MV-4-11 (cell line): ENCODE data around the gene UROC1.
A peak's percentile ranks its signal among the peaks of the same experiment; 100 is the strongest.

Experiments
- DNase-seq: peaks from one replicate; lab custom pipeline; 2025; lab: John Stamatoyannopoulos, UW

UROC1 gene

DNA sequence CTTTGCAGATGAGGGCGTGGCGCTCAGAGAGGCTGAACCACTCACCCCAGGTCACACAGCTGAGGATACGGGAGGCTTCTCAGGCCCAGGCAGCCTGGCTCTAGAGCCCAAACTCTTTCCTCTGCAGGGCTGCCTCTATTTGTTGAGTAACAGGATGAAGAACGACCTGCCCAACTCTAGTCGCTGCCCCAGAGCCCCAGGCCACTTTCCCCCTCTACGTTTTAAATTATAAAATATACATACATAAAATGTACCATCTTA is 22.7 kb downstream of the UROC1 start:
- no peak for DNase-seq

DNA sequence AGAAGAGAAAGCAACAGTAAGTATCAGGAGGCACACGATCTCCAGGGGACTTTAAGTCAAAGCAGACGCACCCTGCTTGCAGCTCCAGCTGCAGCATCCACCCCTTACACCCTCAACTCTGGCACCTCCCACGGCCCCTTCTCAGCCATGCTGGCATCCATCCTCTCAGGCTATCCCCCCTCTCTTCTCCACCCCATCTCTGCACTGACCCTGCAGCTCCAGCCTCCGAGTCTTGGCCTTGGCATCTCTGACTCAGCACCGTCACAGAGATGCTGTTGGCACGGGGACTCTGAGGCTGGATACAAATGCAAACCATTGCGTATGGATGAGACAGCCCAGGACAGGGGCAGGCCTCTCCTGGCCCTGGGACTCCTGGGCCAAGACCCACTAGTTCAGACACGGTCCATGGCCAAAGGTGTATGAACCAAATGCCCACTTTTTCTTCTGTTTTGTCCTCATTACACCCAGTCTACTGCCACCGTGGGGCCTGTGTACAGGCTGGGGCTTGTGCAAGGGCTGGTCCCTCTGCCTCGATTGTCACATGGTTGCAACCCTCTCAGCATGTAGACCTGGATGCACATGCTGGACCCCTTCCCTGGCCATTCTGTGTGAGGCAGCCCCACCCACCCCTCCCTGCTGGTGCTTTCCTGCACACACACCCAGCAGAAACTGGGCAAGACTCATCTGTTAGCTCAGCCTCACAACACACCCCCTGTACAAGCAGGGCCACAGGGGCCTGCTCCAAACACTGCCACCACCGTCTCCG is 23.2 kb downstream of the UROC1 start:
- DNase-seq = no peak

DNA sequence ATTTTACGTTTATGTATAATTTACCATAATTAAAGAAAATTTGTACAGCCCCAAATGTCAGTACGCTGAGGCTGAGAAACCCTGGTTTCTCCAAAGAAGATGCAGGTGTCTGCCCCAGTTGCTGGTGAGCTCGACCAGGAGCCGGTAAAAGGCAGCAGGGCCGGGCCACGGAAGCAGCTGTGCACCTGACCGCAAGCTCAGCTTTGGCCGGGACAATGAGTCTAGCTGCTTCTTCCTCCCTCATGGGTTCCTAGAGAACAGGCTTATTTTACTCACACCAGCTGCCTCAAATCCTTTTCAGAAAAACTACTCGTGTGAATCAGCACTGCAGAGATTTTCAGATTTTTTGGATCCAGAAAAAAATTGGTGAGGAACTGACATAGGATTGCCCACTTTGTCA is 23.8 kb downstream of the UROC1 start:
- DNase-seq = no peak

DNA sequence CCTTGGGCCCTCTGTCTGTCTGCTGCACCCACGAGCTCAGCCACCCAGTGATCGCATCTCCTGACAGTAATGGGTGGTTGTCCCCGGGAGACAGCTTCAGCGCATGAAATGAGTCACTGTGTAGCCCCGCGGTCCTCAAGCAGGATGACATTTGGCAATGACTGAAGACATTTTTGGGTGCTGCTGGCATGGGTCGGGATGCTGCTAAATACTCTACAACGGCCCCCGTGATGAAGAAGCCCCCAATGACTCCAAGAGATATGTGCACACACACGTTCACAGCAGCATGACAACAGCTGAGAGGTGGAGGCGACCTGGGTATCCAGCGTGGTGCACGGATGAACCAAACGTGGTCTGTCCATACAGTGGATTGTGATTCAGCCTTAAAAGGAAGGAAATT is 24.5 kb downstream of the UROC1 start:
- DNase-seq = no peak

DNA sequence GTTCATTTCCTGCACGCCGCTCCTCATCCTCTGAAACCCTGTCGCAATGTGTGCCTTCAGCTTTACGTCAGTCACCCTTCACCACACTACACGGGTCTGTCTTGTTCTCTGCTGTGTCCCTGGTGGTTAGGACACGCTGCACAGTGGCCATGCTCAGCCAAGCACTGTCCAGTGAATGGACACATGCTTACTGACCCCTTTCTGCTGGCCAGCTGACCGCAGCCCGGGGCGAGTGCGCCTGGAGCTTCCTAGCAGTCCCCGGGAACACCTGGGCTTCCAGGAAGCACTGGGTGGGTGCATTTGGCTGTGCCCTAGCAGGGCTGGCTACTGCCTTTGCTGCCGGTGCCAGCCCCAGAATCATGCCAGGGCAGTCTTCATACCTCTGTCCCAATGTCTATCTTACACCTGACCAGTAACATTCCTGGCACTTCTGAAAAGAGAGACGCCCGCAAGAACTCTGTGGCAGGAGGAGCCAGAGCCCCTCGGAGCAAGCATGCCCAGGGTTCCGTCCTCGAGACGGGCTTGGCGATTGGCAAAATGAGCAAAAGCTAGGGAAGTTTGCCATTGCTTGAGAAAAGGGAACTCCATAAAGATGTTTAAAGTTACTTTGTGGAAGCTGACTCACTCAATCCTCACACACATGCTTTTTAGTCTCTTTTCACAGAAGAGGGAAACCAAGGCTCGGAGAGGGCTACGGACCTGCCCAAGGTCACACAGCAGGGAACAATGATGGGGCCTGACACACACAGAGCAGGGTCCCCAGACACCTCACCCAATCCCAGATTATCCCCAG is 26.2 kb downstream of the UROC1 start:
- peak; percentile 21 for DNase-seq

DNA sequence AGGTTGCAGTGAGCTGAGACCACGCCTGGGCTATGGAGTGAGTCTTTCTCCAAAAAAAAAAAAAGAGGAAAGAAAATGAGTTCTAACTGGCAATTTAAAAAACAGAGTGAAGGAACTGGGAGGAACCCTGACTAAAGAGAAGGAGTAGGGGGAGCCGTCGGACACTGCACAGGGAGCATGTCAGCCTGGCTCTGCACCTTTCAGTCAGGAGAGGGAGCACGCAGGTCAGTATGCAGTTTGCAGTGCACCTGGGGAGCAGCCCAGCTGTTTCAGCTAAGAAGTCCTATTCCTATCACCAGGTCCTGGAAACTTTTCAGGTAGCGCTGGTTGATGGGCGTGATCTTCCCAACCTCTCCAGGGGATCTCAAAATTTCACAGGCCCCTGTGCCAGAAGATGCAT is 27.0 kb downstream of the UROC1 start:
- DNase-seq = no peak

DNA sequence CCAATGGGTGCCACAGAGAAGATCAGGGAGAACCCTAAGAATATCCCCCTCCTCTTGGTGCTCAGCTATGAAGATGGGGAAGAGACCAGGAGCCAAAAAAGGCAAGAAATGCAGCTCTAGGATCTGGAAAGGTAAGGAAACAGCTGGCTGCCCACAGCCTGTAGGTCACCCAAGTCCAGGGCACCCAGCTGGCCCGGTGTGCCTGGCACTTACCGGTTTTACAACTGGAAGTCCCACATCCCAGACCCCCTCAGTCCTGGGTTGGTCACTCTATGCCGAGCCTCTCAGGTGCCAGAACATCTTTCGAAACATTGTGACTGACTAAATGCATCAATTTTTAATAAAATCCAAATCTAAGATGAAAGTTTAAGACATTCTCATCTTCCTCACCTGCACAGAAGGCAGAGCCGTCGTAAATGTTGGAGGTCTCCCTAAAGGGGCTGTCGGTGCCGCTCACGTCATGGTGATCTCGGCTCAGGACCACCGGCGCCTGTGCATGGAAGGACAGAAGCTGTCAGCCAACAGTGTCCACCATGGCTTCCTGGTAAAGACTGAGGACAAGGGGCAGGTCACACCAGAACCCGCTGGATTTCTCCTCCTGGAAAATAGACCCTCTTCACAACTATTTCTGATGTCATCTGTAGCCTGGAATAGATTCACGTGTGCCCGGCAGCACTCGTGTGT is 28.5 kb downstream of the UROC1 start:
- no peak for DNase-seq

DNA sequence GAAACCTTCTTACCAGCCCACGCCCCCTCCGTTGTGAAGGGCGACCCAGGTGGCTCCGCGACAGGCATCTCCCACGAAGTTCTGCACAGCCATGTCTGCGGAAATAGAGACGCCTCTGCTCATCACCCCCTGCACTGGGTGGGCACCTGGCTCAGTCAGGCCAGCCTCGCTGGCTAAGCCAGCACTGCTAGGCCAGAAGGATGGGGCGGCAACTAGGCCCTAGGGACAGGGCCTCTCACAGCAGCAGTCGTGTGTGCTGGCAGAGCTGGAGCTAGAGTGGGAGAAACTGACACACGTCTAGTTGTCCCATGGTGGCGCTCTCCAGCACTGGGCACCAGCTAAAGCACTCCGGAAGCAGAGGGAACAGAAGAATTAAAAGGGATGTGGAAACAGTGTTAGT is 29.4 kb downstream of the UROC1 start:
- DNase-seq = peak; percentile 35

DNA sequence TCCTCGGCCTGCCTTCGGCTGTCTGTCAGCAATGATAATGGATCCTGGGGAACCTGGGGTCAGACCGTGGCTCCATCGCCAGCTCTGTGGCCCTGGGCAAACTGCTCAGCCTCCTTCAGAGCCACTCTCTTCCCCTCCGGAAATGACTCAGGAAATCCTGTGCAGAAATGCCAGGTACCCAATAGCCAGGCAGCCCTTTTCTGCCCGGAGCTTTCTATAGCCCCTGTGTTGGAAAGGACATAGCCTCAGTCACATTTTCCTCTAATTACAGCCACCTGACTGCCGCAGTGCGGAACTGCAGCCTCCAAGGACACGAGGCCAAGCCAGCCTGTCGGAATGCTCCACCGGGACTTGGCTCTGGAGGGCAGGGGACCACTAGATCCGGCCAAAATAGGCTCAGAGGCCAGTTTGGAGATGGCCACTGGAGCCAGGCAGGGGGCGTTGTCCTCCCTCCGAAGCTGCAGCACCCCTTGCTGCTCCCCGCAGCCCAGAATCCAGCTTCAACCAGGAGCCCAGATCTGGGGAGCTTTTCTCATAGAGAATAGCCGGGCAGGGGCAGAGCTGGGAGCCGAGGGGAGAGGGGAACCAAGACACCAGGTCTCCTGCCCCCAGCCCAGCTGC is 30.3 kb downstream of the UROC1 start:
- peak; percentile 37 for DNase-seq

DNA sequence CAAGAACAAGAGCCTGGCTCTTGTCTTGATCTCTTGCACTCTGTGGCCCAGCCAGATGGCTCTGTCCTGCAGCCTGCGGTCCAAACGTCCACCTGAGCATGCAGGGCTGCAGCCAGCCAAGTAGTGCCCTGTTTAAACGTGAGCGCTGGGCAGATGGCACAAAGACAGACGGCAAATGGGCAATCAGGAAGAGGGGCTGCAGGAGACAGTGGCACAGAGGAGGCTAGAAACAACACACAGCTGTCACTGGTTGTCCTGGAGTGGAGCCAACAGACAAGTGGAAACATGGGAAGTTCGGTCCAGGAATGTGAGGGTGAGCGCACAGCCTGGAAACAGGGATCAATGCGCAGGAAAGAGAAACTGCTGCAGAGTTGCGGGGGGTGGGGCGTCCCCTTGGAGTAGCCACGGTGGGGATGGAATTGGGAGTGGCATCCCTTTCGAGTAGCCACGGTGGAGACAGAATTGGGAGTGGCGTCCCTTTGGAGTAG is 31.2 kb downstream of the UROC1 start:
- no peak for DNase-seq

DNA sequence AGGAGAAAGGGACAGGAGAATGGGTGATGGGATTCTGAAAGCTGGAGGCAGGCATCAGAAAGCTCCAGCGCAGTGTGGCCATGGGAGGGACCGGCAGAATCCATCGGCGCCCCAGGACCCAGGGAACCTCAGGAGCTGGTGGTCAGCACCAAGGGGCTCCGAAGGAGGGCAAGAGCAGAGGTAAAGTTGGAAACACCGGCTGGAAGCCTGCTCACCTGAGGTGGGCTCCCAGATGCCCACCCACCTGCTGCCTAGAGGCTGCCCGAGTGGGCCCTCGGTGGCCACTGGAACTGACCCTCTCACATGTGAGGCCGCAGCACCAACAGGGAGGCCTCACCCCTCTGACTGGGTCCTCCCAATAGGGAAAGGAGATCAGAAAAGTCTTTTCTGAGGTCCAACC is 31.6 kb downstream of the UROC1 start:
- no peak for DNase-seq

DNA sequence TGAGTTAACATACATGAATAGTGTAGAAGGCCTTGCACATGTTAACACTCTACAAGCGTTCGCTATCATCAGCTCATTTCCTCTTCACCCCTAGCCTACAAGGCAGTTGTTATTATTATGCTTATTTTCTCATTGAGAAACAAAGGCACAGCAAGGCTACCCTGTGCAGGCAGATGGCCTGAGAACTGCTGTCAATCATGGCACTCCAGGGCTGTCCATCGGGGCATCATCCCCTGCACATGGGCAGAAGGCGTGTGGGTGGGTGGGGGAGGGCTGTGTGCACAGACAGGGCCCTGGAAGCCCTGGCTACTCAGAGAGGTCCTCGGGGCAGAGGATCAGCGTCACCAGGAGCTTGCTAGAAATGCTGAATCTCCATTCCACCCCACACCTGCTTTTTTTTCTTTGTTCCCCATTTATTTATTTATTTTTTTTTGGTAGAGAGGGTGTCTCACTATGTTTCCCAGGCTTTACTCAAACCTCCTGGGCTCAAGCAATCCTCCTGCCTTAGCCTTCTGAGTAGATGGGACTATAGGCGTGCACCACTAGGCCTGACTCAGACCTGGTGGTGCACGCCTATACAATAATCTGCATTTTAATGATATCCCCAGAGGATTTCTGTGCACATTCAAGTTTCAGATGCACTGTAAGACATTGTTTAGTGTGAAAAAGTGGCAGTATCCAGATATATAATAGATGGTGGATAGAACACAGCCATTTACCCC is 32.2 kb downstream of the UROC1 start:
- no peak for DNase-seq

DNA sequence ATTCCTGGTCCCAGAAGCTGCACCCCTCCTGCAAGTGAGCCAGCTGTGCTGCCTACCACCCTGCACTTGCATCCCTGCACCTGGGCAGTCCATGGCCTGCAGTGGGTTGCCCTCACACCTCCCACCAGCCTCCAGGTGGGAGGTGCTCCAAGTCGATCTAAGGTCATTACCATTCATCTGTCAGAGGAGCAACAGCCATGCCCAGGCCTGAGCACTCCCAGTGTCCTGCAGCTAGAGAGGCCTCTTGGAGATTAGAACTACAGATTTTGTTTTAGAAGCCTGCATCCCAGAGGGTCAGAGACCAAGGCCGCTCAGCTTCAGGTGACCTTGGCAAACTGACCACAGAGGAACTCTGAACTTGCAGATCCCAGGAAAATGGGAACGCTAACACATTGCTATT is 32.9 kb downstream of the UROC1 start:
- DNase-seq = no peak

DNA sequence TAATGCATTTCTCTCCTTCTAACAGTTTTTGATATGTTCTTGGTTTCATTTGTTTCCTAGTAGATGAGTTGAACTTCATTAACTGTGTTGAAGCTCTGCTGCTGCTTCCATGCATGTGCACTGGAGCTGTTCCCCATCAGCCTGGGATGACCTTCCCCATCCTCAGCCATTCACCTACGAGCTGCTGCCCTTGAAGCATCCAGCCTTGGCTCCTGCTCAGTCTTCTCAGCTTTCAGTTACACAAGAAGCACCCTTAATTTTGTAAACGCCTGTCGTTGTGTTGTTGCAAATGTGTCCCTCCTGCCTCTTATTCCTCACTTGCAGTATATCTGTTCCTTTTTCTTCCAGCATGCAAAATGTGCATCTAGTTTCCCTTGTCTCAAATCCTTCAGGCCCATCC is 33.4 kb downstream of the UROC1 start:
- no peak for DNase-seq

DNA sequence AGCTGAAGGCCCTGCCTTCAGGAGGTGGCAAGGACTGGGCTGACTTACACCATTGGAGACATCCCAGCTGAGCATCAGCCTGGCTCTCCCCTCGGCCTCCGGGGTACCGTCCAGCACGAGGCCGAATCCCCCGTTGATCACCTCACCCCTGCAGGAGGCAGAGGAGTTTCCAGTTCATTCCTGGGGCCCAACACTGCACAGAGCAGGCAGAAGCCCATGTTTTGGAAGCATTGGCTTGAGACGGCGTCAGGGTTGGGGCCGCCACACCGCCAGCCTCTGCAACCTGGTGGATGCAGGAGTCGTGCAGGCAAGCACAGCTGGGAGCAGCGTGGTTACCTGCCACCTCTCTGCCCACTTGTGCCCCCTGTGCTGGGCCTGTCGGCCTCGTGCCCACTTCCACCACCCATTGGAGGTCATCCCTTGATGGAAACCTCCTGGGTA is 34.2 kb downstream of the UROC1 start:
- DNase-seq = no peak

DNA sequence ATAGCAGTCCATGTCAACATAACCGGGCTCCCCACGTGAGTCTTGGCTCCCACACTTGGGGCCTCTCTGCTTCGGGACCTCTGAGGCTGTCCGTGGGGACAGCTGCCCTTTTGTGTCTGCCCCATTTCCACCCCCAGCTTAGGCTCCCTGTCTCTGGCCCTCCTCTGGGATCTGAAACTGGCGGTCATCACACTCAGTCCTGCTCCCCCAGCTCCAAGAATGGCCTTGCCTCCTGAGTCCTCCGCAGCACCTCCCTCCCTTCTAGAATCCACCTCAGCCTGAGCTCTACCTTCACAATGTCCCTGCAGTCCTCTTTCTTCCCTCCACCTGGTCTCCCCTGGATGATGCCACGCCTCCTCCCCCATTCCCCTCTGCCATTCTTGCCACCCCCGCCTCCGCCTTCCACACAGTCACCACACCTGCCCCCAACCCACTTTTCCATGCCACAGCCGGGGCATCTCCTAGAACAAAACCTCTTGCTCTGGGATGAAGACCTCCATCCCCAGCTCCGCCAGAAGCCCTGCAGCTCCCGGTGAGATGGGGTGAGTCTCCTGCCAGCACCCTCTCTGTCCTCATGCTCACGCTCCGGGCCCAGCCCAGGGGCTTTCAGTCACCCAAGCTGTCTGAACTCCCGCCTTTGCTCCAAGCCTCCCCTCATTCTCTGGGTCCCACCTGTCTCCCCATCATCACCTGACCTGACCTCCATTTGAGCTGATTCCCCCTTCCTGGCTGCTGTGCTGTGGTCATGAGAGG is 34.9 kb downstream of the UROC1 start:
- DNase-seq = no peak

DNA sequence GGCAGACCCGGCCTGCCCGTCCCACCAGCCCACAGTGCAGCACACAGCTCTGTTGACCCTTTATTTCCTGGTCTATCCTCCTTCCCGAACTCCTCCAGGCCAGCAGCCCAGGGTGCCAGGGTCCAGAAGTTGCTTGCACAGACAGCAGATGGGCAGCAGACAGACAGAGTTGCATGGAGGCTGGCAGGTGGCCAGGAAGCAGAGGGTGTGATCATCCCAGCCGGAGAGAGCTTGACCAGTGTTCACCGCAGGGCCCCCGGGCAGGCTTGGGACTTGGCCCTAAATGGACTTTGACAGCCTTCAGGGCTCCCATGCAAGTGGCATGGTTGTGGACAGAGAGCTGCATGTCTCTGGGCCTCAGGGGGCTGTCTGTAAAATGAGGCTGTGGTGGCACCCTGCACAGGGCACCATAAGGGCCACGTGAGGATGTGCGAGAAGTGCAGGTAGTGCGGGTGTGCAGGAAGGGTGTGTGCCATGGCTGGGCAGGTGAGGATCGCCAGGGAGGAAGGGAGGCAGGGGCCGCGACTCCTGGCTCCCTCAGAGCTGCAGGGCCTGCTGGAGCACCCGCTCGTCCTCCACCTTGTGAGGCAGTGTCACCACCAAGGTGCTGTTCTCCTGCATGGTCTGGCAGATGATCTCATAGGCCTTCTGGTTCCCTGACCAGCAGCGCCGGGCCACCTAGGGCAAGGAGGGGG is 35.6 kb downstream of the UROC1 start:
- DNase-seq = no peak

DNA sequence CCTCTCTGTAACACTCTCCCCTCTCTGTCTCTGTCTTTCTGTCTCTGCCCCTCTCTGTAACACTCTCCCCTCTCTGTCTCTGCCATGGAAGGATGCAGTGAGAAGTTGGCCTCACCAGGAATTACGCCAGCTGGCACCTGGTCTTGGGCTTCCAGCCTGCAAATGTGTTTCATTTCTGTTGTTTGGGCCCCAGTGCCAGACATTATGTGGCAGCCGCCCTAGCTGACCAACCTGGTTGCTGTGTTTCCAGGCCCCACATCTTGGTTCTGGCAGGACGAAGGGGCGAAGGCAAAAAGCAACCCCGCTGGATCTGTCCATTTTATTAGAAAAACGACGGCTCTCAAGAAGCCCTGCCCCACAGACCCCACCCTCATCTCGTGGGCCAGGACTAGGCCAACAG is 36.7 kb downstream of the UROC1 start:
- no peak for DNase-seq

DNA sequence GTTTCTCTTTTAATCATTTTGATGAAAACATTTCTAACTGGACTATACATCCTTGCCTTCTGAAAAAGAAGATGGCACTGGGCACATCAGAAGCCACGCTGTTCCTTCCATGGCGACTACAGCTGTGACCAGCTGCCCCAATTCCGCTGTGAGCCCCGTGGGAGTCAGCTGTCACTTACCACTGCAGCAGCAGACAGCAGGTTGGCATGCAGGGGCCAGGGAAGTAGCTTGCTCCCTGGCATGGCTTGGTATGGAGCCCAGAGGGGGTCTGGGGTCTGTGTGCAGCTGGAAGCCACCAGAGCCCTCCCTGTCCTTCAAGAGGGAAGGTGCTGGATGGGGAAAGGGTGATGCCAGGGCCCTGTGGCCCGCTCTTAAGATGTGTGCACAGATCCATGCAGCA is 37.4 kb downstream of the UROC1 start:
- no peak for DNase-seq

DNA sequence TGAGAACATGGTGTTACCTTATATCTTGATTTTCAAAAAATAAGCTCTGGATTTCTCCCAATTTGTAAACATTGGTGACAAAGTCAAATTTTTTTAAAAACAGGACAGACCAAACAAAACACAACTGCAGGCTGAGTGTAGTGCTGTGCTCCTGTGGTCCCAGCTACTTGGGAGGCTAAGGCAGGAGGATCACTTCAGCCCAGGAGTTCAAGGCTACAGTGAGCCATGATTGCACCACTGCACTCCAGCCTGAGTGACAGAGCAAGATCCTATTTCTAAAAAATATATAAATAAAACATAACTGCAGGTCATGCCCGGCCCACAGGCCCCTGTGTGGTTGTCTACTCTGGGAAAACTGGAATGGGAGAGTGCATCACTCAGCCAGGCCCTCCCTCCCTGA is 37.9 kb downstream of the UROC1 start:
- no peak for DNase-seq
